HepG2 (cell line): ENCODE results near the gene NLRP14. TPM values are rescaled to one million over a fixed set of nuclear protein-coding genes. Genes with fewer than 3 reads are reported as not detected.

Source experiments
- ATAC-seq: fragments of 200-7000 bp; cut with Tn5 transposase; 3 replicates; pipeline ENCODE4 v1.9.1; 2020; ENCODE audit warnings: mild to moderate bottlenecking, moderate library complexity
- BruUV-seq: library from RNA; stranded (reverse); fragments of 400-500 nt; replicated peaks from 2 replicates; lab custom pipeline; 2021; lab: Mats Ljungman, UMichigan
- CTCF ChIA-PET: fragments of 300-600 bp; formaldehyde crosslinking; extraction: SDS; loops from one replicate; lab custom pipeline; 2021; ENCODE audit warnings: low total read pairs, inconsistent platforms, low intra/inter-chr PET ratio; lab: Yijun Ruan, JAX
- POLR2A ChIA-PET: fragments of 350-600 bp; sonication (Branson Sonifier 250); formaldehyde crosslinking; loops from one replicate; lab custom pipeline; 2020; ENCODE audit warnings: antibody characterized with exemption, inconsistent platforms; lab: Yijun Ruan, JAX
- DNase-seq: peaks from one replicate; pipeline ENCODE4 v3.0.0-alpha.2; 2015; ENCODE audit warnings: low spot score
- FAIRE-seq: peaks from 3 replicates; lab custom pipeline; 2011; peaks lifted over from hg19 to GRCh38; lab: Jason Lieb, UNC
- H2AFZ ChIP-seq: one replicate; pipeline ENCODE4 v1.6.1; 2011; ENCODE audit warnings: low read length, inconsistent platforms
- H3K27ac ChIP-seq: fragments of 300-600 bp; 3 replicates; pipeline ENCODE4 v1.8.0; 2011; ENCODE audit warnings: mixed run types, mild to moderate bottlenecking, mixed read lengths, low read length, inconsistent platforms; ENCODE audit not compliant: insufficient read depth; ENCODE audit errors: extremely low read length
- H3K27me3 ChIP-seq, 2 experiments: fragments of 200-600 bp in 1 of 2; 2 replicates in 1 of 2; 3 replicates in 1 of 2; pipeline versions ENCODE4 v1.6.0 to v1.8.0; 2011; ENCODE audit warnings: low read length in 2 of 2, mild to moderate bottlenecking in 2 of 2, moderate library complexity in 2 of 2, inconsistent platforms in 1 of 2; ENCODE audit not compliant: insufficient read depth in 2 of 2, control insufficient read depth in 1 of 2
- H3K36me3 ChIP-seq, 2 experiments: fragments of 200-600 bp in 1 of 2; replicated peaks in 1 of 2; 2 replicates in 1 of 2; 3 replicates in 1 of 2; pipeline versions ENCODE4 v1.5.1 to v1.8.0; 2011; ENCODE audit warnings: low read length in 2 of 2, inconsistent platforms in 1 of 2; ENCODE audit not compliant: insufficient read depth in 2 of 2, control insufficient read depth in 1 of 2
- H3K4me1 ChIP-seq: 2 replicates; pipeline ENCODE4 v1.5.1; 2012; ENCODE audit warnings: low read length, inconsistent platforms; ENCODE audit not compliant: insufficient read depth
- H3K4me2 ChIP-seq: 2 replicates; pipeline ENCODE4 v1.6.0; 2011; ENCODE audit warnings: low read depth, low read length, inconsistent platforms
- H3K4me3 ChIP-seq, 3 experiments: fragments of 200-600 bp in 1 of 3; sonication (generic), shearing (Covaris generic) in 1 of 3; replicated peaks in 1 of 3; 2 replicates each; pipeline ENCODE4 v1.5.1; 2011 to 2016; ENCODE audit warnings: low read length in 3 of 3, inconsistent platforms in 2 of 3, low read depth in 2 of 3, mild to moderate bottlenecking in 2 of 3, control low read depth in 1 of 3, mixed read lengths in 1 of 3; ENCODE audit not compliant: insufficient read depth in 1 of 3
- H3K79me2 ChIP-seq: one replicate; pipeline ENCODE4 v1.6.1; 2011; ENCODE audit warnings: low read length, inconsistent platforms; ENCODE audit not compliant: insufficient read depth
- H3K9ac ChIP-seq: 2 replicates; pipeline ENCODE4 v1.6.0; 2011; ENCODE audit warnings: mild to moderate bottlenecking, low read depth, low read length, inconsistent platforms; ENCODE audit not compliant: insufficient read depth
- H3K9me3 ChIP-seq: 2 replicates; pipeline ENCODE4 v1.5.1; 2012; ENCODE audit warnings: mild to moderate bottlenecking, low read length
- H4K20me1 ChIP-seq: 2 replicates; pipeline ENCODE4 v1.6.0; 2011; ENCODE audit warnings: inconsistent platforms, mild to moderate bottlenecking, low read length, moderate library complexity; ENCODE audit not compliant: insufficient read depth
- CCDC6 ChIP-seq: sonication (generic); formaldehyde crosslinking; IDR thresholded peaks from 2 replicates; pipeline ENCODE4 v1.8.1; 2022; ENCODE audit warnings: mild to moderate bottlenecking, missing genetic modification reagents, moderate library complexity
- FIP1L1 ChIP-seq: fragments of 200-400 bp; formaldehyde crosslinking; IDR thresholded peaks from 2 replicates; pipeline ENCODE4 v1.6.1; 2018; ENCODE audit warnings: low read depth, mild to moderate bottlenecking, low read length, moderate library complexity, borderline replicate concordance; ENCODE audit not compliant: insufficient read depth
- FOXO1 ChIP-seq: sonication (generic); formaldehyde crosslinking; IDR thresholded peaks from 2 replicates; pipeline ENCODE4 v1.4.0; 2020; ENCODE audit warnings: missing genetic modification reagents
- HDAC1 ChIP-seq: sonication (generic); formaldehyde crosslinking; IDR thresholded peaks from 2 replicates; pipeline ENCODE4 v1.5.1; 2020; ENCODE audit warnings: mild to moderate bottlenecking, missing genetic modification reagents
- IRX3 ChIP-seq: sonication (generic); formaldehyde crosslinking; IDR thresholded peaks from 2 replicates; pipeline ENCODE4 v1.8.1; 2023; ENCODE audit warnings: mild to moderate bottlenecking, low read depth, missing genetic modification reagents, borderline replicate concordance
- MEIS2 ChIP-seq: sonication (generic); formaldehyde crosslinking; IDR thresholded peaks from 2 replicates; pipeline ENCODE4 v1.9.0; 2021; ENCODE audit warnings: mild to moderate bottlenecking, missing genetic modification reagents
- NFE2L2 ChIP-seq: fragments of 150-350 bp; IDR thresholded peaks from 2 replicates; pipeline ENCODE4 v1.6.1; 2014; ENCODE audit warnings: low read length
- SOX5 ChIP-seq: IDR thresholded peaks from 2 replicates; pipeline ENCODE4 v1.6.1; 2016; ENCODE audit warnings: borderline replicate concordance
- SRSF4 ChIP-seq: fragments of 200-400 bp; formaldehyde crosslinking; IDR thresholded peaks from one replicate; pipeline ENCODE4 v1.6.1; 2018; ENCODE audit warnings: mild to moderate bottlenecking, low read depth, low read length, moderate library complexity; ENCODE audit not compliant: poor library complexity, severe bottlenecking
- ZNF10 ChIP-seq: sonication (generic); formaldehyde crosslinking; IDR thresholded peaks from 2 replicates; pipeline ENCODE4 v1.4.0; 2020; ENCODE audit warnings: mild to moderate bottlenecking, low read depth, missing genetic modification reagents, borderline replicate concordance
- ZNF296 ChIP-seq: sonication (generic); formaldehyde crosslinking; conservative IDR thresholded peaks from 2 replicates; pipeline ENCODE4 v1.5.0; 2020; ENCODE audit warnings: mild to moderate bottlenecking, missing genetic modification reagents
- ZNF562 ChIP-seq: sonication (generic); formaldehyde crosslinking; IDR thresholded peaks from 2 replicates; pipeline ENCODE4 v1.8.0; 2022; ENCODE audit warnings: missing genetic modification reagents, borderline replicate concordance
- WGBS: methylation state at CpG from one replicate; pipeline ENCODE4 v1.1.6; 2017; ENCODE audit warnings: low lambda C conversion rate; 5-methylcytosine and 5-hydroxymethylcytosine counted together
- in situ Hi-C: cut with HindIII; loops from 2 replicates; pipeline ENCODE4 v1.10.0; 2017; ENCODE audit warnings: low pct_unique_long_range_greater_than_20kb; ENCODE audit not compliant: extremely low pct_ligation_motif_present
- intact Hi-C: fragments of 100-400 bp; cut with micrococcal nuclease; formaldehyde crosslinking; loops from one replicate; pipeline ENCODE4 v1.10.0; 2022; ENCODE audit not compliant: unreplicated experiment
- polyA plus RNA-seq, 8 experiments: library from polyadenylated mRNA; depleted of rRNA in 3 of 8; stranded (reverse) in 7 of 8; unstranded in 1 of 8; fragments of >200 nt; fragmentation: Illumina TruSeq in 4 of 8; extraction: Trizol in 4 of 8; gene quantifications; 2 replicates each; pipeline versions ENCODE4 v1.2.1 to v1.2.3, GENCODE V29; 2011 to 2016; ENCODE audit warnings: low read depth in 4 of 8, missing spikeins in 1 of 8, mixed read lengths in 1 of 8; ENCODE audit not compliant: insufficient read depth in 1 of 8
- total RNA-seq, 5 experiments: library from RNA; depleted of rRNA; stranded (reverse); fragments of >200 nt; fragmentation: Illumina TruSeq; extraction: Trizol; gene quantifications; 2 replicates each; pipeline ENCODE4 v1.2.3, GENCODE V29; 2016; ENCODE audit warnings: low read depth in 1 of 5
- TF ChIP-seq, protein P1 (sequence below): sonication (generic); formaldehyde crosslinking; IDR thresholded peaks from 2 replicates; pipeline ENCODE4 v1.5.0; 2020; ENCODE audit warnings: missing genetic modification reagents
- TF ChIP-seq, protein P2 (sequence below): sonication (generic); formaldehyde crosslinking; conservative IDR thresholded peaks from 2 replicates; pipeline ENCODE4 v1.4.0; 2020; ENCODE audit warnings: missing genetic modification reagents
- TF ChIP-seq, protein P3 (sequence below): sonication (generic); formaldehyde crosslinking; IDR thresholded peaks from 2 replicates; pipeline ENCODE4 v1.4.0; 2020; ENCODE audit warnings: mild to moderate bottlenecking, missing genetic modification reagents

NLRP14 gene
- total and polyA plus RNA-seq, 2 of the 13 experiments (the other 11 are each of a cell fraction or from before 2014, with no cell fraction given), result not detected

DNA sequence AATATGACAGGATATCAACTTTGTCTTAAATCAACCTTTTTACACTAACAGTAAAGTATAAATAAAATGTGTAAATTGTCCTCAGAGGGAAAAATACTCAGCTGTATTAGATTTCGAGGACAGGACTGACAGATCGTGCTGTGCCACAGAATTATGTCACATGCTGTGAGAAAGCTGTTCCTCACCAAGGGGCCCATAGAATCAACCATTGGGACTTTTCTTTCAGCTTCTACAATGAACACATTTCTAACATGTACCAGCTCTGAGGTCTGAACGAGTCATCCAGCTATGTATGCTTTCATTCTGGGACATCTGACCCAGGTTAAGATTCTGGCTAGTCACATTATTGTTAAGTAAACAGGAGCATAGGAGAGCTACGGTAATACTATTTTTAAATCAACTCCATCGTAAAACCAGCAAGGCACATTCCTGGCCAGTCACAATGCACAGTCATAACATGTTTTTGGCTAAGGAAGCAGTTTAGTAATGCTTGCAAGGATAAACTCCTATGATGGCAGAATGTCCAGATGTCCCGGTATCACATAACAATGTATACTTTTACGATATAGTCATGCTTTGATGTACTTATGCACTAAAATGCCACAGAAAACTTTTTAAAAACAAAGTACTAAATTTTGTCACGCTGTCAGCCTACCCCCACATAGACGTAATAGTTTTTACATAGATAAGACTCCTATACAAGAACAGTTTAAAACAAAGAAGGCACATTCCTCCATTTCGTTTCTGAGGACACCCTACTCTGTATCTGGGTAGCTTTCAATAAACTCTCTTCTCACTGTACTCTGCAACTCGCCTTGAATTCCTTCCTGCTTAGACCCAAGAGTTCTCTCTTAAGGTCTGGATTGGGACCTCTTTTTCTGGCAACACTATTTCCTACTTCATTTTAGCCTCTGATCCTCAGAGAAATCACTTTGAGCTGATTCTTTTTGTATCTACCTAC, 27.5 kb upstream of the NLRP14 start:
- H2AFZ ChIP-seq, result no peak overlapping the region

More for the DNA sequence above, 27.5 kb upstream of the NLRP14 start:
- CTCF ChIA-PET, result no interaction called here
- H3K79me2 ChIP-seq, result no peaks in the 10 kb centered on the region
- H3K9ac ChIP-seq, result no peak overlapping the region
- H3K4me3 ChIP-seq, result no peak overlapping the region
- intact Hi-C loops, result no loop called here
- in situ Hi-C loops, result no loop called here
- H3K27ac ChIP-seq, result no peak overlapping the region
- FAIRE-seq, result no peak
- H3K9me3 ChIP-seq, result no peaks in the 10 kb centered on the region
- BruUV-seq, result no TSS peak
- no peak overlapping the region for H3K4me2 ChIP-seq
- no peaks in the 10 kb centered on the region; the same call in 1 of the 2 replicates for H4K20me1 ChIP-seq
- no peak for DNase-seq
- TF ChIP-seq NFE2L2, result no peak
- TF ChIP-seq ZNF562 (CRISPR knock-in tag), result no peak
- TF ChIP-seq, protein P1, sequence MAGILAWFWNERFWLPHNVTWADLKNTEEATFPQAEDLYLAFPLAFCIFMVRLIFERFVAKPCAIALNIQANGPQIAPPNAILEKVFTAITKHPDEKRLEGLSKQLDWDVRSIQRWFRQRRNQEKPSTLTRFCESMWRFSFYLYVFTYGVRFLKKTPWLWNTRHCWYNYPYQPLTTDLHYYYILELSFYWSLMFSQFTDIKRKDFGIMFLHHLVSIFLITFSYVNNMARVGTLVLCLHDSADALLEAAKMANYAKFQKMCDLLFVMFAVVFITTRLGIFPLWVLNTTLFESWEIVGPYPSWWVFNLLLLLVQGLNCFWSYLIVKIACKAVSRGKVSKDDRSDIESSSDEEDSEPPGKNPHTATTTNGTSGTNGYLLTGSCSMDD (CRISPR knock-in tag), result no peak
- TF ChIP-seq SOX5 (CRISPR knock-in tag), result no peak
- no peak for TF ChIP-seq FIP1L1
- no peak for TF ChIP-seq SRSF4
- TF ChIP-seq FOXO1 (CRISPR knock-in tag), result no peak
- no peak for TF ChIP-seq IRX3 (CRISPR knock-in tag)
- no peak for TF ChIP-seq CCDC6 (CRISPR knock-in tag)
- no peak for TF ChIP-seq ZNF10 (CRISPR knock-in tag)
- TF ChIP-seq MEIS2 (CRISPR knock-in tag), result no peak
- TF ChIP-seq, protein P2, sequence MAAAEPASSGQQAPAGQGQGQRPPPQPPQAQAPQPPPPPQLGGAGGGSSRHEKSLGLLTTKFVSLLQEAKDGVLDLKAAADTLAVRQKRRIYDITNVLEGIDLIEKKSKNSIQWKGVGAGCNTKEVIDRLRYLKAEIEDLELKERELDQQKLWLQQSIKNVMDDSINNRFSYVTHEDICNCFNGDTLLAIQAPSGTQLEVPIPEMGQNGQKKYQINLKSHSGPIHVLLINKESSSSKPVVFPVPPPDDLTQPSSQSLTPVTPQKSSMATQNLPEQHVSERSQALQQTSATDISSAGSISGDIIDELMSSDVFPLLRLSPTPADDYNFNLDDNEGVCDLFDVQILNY (CRISPR knock-in tag), result no peak
- TF ChIP-seq, protein P3, sequence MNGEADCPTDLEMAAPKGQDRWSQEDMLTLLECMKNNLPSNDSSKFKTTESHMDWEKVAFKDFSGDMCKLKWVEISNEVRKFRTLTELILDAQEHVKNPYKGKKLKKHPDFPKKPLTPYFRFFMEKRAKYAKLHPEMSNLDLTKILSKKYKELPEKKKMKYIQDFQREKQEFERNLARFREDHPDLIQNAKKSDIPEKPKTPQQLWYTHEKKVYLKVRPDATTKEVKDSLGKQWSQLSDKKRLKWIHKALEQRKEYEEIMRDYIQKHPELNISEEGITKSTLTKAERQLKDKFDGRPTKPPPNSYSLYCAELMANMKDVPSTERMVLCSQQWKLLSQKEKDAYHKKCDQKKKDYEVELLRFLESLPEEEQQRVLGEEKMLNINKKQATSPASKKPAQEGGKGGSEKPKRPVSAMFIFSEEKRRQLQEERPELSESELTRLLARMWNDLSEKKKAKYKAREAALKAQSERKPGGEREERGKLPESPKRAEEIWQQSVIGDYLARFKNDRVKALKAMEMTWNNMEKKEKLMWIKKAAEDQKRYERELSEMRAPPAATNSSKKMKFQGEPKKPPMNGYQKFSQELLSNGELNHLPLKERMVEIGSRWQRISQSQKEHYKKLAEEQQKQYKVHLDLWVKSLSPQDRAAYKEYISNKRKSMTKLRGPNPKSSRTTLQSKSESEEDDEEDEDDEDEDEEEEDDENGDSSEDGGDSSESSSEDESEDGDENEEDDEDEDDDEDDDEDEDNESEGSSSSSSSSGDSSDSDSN (CRISPR knock-in tag), result no peak
- no peak for TF ChIP-seq HDAC1 (CRISPR knock-in tag)
- no peak for TF ChIP-seq ZNF296
- H3K27me3 ChIP-seq, result no peaks in the 10 kb centered on the region
- H3K4me1 ChIP-seq, result no peaks in the 10 kb centered on the region
- H3K36me3 ChIP-seq, result no peaks in the 10 kb centered on the region
- 2% methylated on average over 11 of the region's 11 CpGs for WGBS
- POLR2A ChIA-PET, result no interaction called here
- ATAC-seq, result no peak
